MM.1S (cell line): ENCODE results near the gene MRPS10.

Experiments
- EZH2phosphoT487 ChIP-seq: fragments of 300-600 bp; sonication (generic); IDR thresholded peaks from 2 replicates; pipeline ENCODE4 v1.6.1; 2018; ENCODE audit warnings: antibody characterized with exemption, low read length
- TF ChIP-seq, protein P1 (sequence below): fragments of 300-600 bp; sonication (generic); IDR thresholded peaks from 2 replicates; pipeline ENCODE4 v1.5.1; 2016; ENCODE audit warnings: antibody characterized with exemption, low read length, mixed read lengths

DNA sequence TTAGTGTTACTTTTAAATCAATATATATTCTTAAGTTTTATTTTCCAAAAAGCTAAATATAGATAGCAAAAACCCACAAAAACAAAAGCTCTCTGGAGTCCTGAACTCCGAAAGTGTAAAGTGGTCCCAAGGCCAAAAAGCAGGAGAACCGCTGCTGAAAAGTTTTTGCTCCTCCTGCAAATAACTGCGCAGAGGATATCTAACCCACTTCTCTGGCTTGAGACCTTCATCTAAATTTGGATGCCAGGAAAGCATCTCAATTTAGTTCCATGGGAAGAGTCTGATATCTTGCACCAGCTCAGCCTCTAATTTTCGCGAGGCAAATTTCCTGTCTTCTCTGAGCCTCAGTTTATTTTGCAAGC, 523 bp downstream of the MRPS10 start:
- TF ChIP-seq, protein P1, sequence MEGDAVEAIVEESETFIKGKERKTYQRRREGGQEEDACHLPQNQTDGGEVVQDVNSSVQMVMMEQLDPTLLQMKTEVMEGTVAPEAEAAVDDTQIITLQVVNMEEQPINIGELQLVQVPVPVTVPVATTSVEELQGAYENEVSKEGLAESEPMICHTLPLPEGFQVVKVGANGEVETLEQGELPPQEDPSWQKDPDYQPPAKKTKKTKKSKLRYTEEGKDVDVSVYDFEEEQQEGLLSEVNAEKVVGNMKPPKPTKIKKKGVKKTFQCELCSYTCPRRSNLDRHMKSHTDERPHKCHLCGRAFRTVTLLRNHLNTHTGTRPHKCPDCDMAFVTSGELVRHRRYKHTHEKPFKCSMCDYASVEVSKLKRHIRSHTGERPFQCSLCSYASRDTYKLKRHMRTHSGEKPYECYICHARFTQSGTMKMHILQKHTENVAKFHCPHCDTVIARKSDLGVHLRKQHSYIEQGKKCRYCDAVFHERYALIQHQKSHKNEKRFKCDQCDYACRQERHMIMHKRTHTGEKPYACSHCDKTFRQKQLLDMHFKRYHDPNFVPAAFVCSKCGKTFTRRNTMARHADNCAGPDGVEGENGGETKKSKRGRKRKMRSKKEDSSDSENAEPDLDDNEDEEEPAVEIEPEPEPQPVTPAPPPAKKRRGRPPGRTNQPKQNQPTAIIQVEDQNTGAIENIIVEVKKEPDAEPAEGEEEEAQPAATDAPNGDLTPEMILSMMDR = no peak
- TF ChIP-seq EZH2phosphoT487 = no peak
